GM18498 (cell line): ENCODE data around the gene TRIO.
"Not testable (repeated sequence)": the region's sequence is repeated elsewhere in the genome, so short reads cannot be mapped to it uniquely, and the experiment has no call there.

Experiments
- ATAC-seq: cut with Tn5 transposase; IDR thresholded peaks from one replicate; pipeline ENCODE4 v1.9.1; 2021; ENCODE audit warnings: mild to moderate bottlenecking, moderate library complexity; ENCODE audit not compliant: unreplicated experiment

TRIO gene

DNA sequence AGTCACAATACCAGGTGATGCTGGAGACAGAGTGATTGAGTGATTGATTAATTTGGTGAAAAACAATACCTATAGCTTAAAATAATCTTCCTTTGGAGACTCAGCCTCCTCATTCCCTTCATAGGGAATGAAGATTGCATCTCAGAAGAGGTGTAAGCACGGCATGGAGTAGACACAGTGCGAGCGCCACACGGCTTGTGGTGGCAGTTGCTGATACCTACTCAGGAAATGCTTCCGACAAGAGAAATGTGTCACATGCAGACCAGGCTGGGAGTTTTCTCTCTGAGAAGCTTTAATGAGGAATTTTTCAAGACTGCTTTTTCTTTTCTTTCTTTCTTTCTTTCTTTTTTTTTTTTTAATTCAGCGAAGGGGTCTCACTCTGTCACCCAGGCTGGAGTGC lies 226.6 kb downstream of the TRIO start:
- ATAC-seq, result no peak

DNA sequence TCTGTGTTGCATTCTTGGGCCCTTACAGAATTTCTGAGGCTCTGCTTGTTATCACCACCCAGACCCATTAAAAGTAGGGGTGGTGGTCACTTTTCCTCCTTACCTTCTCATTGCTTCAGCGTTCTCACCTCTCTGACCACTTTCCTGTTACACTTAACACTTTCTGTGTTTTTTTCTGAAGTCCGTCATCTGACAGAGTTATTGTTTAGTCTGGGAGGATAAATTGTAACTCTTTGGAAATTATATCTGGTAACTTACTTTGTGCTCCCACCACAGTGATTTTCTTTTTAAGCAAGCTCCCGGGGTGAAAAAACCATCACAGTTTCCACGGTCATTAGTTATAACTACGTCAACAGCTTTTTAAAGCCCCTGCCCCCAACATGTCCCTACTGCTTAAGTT lies 227.2 kb downstream of the TRIO start:
- no peak for ATAC-seq

DNA sequence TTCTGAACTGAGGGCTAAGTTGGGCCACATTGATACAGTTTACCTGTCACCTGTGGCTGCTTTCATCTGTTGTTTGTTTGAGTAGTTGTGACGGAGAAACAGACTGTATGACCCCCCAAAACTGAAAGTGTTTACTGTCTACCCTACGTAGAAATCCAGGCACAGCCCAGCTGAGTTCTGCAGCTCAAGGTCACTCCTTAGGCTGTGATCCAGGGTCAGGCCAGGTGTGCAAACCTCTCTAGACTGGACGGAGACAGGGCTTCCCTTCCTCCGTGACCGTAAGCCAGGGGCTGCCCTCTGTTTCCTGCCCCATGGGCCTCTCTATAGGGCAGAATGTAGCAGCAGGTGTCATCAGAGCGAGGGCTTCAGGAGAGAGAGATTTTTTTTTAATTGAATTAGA lies 230.5 kb downstream of the TRIO start:
- no peak for ATAC-seq

DNA sequence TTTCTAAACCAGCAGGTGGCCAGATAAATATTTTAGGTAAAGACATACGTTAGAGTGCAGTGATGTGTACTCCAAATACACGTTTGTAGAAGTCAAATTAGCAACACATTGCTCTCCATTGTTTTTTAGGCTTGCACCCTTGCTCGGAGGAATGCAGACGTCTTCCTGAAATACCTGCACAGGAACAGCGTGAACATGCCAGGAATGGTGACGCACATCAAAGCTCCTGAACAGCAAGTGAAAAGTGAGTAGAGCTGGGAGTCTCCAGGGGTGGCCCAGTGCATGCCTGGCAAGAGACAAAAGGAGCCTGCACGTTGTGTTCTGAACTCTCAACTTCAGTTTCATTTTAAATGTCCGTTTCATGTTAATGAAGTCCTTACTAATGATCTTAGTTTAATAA lies 231.0 kb downstream of the TRIO start:
- ATAC-seq, result no peak

DNA sequence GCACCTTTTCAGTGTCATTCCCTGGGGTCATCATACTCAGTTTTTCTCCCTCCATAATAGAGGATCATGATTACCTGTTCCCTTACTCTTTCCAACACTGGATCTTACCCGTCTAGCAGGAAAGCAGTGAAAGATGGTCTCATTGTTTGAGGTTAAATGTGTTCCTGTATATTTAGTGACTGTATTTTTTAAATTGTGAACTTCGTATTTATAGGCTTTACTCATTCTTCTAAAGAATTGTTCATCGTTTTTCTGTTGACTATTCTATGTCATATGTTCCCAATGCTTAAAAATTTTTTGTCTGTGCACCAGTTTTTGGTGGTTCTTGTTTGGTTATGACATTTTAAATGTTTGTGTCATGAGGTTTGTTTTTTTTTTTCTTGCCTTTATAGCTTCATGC lies 233.6 kb downstream of the TRIO start:
- ATAC-seq, result no peak

DNA sequence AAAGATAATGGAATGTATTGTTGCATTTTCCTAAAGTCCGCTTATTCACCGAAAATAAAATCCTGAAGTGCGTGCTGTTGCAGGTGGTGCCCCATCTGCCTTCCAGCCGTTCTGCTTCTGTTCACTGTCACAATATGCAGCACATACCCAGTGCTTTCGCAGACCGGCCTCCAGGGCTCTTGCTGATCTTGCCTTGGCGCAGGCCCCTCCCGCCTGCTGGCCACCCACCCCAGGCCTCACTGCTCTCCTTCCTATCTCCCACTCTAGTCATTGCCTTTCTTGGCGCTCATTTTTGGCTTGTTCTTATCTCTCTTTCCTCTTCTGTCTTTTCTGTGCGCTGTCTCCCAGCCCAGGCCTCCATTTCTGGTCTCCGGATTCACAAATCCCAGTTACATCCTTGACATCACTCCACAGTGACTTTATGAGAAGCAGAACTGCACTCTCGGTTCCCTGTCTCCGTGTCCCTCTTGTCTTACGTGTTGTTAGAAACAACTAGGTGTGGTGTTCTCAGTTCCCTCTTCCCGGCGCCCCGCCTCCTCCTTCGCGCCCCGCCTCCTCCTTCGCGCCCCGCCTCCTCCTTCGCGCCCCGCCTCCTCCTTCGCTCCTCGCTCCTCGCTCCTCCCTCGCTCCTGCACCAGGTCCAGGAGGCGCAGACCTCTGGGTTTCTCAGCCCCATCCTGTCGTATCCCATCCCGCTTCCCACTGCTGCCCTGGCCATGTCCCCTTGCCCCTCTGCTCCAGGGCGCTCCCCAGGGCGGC lies 236.8 kb downstream of the TRIO start:
- no peak for ATAC-seq

DNA sequence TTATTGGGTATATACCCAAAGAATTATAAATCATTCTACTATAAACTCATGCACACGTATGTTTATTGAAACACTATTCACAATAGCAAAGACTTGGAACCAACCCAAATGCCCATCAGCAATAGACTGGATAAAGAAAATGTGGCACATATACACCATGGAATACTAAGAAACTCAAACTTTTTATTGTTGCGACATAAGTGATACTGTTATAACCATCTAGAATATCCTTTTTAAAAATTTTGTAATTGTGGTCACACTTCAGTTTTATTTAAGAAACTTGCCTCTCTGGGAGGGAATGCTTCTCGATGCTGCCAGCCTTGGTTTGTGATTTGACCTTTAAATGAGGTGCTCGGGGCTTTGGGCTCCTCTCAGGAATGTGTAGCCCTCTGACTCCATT lies 237.6 kb downstream of the TRIO start:
- ATAC-seq, result no peak

DNA sequence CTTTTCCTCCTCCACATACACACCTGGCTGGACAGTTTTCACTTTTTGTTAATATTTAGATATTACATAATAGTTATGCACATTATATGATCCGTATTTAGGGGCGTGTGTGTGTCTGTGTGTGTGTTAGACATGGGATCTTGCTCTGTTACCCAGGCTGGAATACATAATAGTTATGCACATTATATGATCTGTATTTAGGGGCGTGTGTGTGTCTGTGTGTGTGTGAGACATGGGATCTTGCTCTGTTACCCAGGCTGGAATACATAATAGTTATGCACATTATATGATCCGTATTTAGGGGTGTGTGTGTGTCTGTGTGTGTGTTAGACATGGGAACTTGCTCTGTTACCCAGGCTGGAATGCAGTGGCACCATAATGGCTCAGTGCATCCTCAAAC lies 239.5 kb downstream of the TRIO start:
- no peak for ATAC-seq

DNA sequence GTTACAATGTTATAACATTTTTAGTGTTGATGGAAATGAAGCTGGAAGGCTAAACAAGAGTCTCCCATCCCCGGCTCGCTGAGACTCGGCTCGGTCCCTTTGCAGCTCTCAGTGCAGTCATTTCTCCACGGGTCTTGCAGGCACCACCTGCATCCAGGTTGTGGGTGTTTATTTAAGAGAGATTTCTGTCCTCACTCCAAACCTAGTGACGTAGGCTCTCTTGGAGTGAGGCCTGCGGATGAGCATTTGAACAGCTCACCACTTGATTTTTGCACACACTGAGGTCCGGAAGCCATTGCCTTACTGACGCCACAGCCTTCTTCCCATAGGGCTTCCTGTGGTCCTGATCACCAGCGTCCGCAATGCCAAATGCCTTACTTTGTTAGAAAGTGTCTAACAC lies 240.8 kb downstream of the TRIO start:
- no peak for ATAC-seq

DNA sequence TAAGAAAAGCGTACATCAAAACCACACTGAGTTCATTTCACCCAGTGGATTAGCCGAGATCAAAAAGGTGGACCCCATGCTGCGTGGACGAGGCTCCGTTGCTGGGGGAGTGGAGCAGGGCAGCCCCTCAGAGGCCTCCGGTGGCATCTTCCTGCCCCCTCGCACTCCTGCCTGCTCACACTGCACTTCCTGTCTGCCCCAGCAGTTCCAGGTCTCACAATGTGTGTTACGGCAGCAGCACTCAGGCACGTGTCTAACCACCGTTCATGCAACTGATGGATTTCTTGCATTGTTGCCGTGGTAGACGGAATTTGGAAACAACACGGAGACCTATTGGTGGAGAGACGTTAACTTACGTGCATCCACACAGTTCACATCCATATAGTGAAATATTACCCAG lies 241.9 kb downstream of the TRIO start:
- no peak for ATAC-seq

DNA sequence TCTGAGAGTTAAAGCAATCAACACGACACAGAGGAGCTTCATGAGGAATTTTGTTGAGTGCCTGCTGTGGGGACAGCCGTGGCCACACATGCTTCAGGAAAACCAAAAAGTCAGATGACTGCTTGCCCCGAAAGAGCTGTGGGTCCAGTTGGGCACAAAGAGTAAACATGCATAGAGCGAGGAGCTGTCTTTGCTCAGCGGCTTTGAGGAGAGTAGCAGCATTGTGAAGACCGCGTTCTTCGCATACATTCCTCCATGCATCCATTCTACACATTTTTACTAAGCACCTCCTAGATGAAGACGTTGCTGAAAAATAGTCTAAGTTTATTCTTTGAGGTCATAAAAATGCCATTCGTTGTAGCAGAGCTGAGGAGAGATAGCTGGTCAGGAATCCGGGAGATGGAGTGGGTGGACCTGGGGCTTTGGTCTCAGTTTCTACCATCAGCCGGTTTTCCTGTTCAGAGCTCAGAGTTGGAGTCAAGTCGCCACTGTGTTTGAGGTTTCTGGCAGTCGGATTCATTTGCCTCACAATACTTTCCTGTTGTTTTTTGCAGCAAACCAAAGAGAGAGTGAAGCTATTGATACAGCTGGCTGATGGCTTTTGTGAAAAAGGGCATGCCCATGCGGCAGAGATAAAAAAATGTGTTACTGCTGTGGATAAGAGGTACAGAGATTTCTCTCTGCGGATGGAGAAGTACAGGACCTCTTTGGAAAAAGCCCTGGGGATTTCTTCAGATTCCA lies 243.9 kb downstream of the TRIO start:
- no peak for ATAC-seq

DNA sequence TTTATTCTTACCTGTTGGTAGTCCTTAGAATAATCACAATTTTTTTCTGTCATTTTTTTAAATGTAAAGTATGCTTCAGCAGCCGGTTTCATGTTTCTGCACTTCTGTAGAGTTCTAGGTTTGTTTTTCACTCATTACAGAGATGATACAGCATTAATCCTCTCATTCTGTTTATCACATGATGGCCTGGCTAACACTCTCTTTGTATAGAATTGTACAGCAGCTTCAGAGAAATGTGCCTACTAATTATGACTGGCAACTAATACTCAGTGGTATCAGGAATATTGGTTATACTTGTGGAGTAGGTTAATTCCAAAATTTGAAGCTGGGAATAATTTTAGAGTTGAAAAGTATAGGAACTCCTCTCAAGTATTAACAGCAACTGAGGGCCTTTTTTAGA lies 245.6 kb downstream of the TRIO start:
- no peak for ATAC-seq

DNA sequence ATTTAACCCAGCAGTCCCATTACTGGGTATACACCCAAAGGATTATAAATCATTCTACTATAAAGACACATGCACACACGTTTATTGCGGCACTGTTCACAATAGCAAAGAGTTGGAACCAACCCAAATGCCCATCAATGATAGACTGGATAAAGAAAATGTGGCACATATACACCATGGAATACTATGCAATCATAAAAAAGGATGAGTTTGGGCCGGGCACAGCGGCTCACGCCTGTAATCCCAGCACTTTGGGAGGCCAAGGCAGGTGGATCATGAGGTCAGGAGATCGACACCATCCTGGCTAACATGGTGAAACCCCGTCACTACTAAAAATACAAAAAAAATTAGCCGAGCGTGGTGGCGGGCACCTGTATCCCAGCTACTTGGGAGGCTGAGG lies 249.4 kb downstream of the TRIO start:
- ATAC-seq, result not testable (repeated sequence)

DNA sequence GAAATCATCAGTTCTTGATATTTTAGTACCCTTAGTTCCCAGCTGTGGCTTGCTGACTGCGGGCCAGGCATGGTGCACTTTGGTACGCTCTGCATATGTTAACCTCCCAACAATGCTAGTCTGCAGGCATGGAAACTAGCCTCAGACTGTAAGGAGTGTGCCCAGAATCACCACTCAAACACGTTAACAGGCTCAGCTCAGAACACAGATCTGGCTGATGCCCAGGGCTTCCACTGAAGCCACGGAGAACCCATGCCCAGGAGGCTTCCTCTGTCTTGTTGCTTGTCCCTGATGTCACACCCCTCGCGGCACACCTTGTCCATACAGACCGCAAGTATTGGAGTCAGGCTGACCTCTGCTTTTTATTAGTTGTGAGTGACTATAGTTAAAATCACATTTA lies 251.2 kb downstream of the TRIO start:
- ATAC-seq, result no peak

DNA sequence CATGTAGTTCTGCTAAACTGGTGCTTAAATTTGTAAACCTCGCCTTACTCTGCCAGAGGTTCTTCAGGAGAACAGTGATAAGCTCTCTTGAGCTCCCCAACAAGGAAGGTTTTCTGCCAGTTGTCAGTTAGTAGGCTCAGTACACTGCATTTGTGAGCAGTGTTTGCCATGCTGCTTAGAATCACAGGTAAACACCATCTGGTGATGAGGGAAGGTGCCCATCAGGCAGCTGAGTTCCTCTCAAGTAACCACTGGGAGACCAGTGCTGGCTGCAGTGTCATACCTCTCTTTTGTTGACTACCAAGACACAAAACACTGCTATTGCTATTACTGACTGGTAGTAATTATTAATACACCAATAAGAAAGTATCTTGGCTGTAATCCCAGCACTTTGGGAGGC lies 252.3 kb downstream of the TRIO start:
- no peak for ATAC-seq

DNA sequence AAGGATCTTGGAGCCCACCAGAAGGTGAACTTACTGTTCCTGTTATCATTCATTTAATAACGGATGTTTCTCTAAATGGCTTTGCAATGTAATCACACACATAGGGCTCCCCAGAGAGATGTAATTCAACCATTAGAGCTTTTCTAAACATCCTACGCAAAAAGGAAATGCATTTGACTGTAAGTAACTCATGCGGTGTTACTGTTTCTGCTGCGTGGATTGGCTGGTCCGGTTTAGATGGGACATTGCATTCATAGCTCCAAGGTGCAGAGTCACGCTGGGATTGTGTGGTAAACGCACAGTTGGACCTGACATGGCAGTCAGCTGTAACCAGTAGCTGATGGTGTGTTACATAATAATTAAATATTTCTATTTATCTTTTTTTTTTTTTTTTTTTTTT lies 252.9 kb downstream of the TRIO start:
- no peak for ATAC-seq

DNA sequence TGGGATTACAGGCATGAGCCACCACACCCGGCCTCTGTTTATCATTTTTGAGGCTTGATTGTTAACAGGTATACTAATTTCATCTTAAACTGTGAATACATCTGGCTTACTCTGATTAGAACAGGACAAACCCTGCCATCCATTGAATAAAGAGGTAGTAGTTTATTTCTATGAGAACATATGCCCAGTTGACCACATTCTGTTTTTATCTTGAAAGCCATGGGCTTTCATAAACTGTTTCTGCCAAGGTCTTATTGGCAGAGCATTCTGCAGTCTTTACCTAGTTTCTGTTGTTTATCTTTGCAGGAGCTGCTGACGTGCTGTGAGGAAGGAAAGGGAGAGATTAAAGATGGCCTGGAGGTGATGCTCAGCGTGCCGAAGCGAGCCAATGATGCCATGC lies 253.6 kb downstream of the TRIO start:
- no peak for ATAC-seq

DNA sequence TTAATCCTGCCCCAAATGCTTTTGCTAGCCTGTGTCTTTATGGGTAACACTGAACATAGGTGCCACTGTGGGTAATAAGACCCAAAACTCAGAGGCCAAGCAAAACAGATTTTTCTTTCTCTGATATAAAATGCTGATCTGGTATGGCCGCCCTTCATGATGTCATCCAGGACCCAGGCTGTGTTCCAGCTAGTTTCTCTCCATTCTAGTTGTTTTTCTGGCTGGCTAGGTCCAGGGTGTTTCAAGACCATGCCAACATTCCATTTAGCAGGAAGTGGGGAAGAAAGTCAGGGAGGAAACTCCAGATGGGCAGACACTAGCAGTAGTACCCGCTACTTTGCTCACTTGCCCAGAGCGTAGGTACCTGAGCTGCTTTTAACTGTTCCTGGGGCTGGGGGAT lies 254.6 kb downstream of the TRIO start:
- no peak for ATAC-seq

DNA sequence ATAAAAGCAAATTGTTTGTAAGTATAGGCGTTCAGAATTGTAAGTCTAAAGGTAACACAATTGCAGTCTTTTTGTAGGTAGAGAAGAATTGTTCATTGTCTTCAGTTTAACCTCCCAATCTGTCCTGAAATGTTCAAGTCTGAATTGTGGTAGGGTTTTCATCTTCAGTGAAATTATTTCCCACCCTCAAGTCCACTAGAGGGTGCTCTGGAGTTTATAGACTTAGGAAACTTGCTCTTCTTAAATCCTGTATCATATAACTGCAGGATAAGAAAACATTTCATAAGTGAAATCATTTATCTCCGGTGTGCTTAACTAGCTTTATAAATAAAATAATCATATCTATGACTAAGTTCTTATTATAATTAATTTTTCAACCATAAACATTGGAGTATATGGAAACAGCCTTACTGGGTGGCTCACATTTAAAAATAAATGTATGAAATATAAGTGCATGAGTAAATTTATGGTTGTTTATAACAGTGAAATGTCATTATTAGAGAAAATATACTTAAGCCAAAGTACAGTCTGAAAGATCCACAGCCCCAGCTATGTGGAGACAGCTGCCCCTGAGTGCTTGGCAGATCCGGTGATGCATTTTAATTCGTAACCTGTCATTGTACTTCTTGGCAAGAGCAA lies 256.0 kb downstream of the TRIO start:
- ATAC-seq, result no peak

DNA sequence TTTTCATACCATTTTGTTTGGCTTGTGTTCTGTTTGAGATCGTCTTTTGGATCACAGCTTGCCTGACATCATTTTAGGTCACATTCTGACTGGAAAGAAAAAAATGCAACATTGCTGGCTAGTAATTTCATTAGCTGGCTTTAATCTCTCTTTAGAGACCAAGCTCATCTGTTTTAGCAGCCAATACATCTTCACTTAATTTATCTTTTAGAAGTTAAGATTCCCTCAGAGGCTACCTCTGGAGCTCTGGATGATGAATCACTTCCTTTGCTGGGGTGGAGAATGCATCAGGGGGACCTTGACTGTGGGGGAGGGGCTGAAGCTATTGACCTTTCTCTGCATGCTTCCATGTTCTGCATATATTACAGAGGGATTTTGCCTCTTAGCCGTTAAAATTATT lies 256.9 kb downstream of the TRIO start:
- ATAC-seq, result no peak

DNA sequence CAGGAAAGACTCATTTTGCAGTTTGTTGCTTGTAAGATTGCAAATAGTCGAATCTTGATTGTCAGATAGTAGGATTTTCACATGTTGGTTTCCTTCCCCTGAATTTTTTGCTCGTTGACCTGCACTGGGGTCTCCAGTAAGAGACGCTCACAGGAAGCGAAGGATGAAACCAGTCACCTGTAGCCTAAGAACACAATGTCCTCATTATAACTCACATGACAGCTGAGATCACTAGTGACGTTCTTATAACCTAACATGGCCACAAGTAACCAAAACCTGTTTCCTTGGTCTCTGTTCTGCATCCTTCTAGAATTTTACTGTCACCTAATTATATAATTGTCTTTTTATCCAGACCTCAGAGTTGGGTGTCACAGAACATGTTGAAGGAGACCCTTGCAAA lies 257.5 kb downstream of the TRIO start:
- no peak for ATAC-seq

DNA sequence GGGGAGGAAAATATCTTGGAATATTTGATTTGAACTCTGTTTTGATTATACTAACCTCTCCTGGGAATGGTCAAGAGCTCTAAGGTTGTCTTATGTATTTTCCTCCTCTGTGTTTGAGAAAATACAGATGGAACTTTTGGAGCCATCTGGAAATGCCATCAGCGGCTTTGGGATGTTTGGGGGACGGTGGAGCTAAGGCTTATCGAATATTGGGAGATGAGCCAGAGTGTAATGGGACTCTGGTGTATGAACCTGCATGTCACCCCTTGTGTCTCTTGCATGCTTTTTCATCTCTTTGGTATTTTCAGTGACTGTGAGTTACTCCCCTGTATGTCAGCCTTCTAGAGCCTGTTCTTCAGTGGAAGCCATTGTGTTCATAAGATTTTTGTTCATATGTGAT lies 258.5 kb downstream of the TRIO start:
- no peak for ATAC-seq
